ENCODE results near the gene MICOS13. TPM values are rescaled to one million over a fixed set of nuclear protein-coding genes. Genes with fewer than 3 reads are reported as not detected.

The MICOS13 gene
- polyA plus RNA-seq, 1 donor = 93.6 TPM

- DNase-seq (ENCODE audit: low read depth) = no peak
These were observed 12.5 kb downstream of the MICOS13 start for GRCh38 chr19:5667751-5668271.

- DNase-seq (ENCODE audit: low read depth) = no peak
These were observed 13.2 kb downstream of the MICOS13 start for GRCh38 chr19:5666921-5667610.

GRCh38 chr19:5665781-5666513 is 14.4 kb downstream of the MICOS13 start:
- DNase-seq (ENCODE audit: low read depth) = no peak

- no peak for DNase-seq (ENCODE audit: low read depth)
These were observed 15.8 kb downstream of the MICOS13 start for GRCh38 chr19:5664515-5664914.

- no peak for DNase-seq (ENCODE audit: low read depth)
These were observed 16.4 kb downstream of the MICOS13 start for GRCh38 chr19:5663904-5664303.

GRCh38 chr19:5661483-5661882 is 18.8 kb downstream of the MICOS13 start:
- no peak for DNase-seq (ENCODE audit: low read depth)

GRCh38 chr19:5655412-5655811 is 24.9 kb downstream of the MICOS13 start:
- no peak for DNase-seq (ENCODE audit: low read depth)

GRCh38 chr19:5654931-5655330 is 25.4 kb downstream of the MICOS13 start:
- DNase-seq (ENCODE audit: low read depth) = no peak

GRCh38 chr19:5652261-5652660 is 28.1 kb downstream of the MICOS13 start:
- DNase-seq (ENCODE audit: low read depth) = no peak

GRCh38 chr19:5651361-5651760 is 29.0 kb downstream of the MICOS13 start:
- DNase-seq (ENCODE audit: low read depth) = no peak

GRCh38 chr19:5648464-5648863 is 31.9 kb downstream of the MICOS13 start:
- no peak for DNase-seq (ENCODE audit: low read depth)

GRCh38 chr19:5646703-5647102 is 33.6 kb downstream of the MICOS13 start:
- DNase-seq (ENCODE audit: low read depth) = no peak

GRCh38 chr19:5645409-5645808 is 34.9 kb downstream of the MICOS13 start:
- no peak for DNase-seq (ENCODE audit: low read depth)

- no peak for DNase-seq (ENCODE audit: low read depth)
These were observed 36.3 kb downstream of the MICOS13 start for GRCh38 chr19:5644037-5644436.

- no peak for DNase-seq (ENCODE audit: low read depth)
These were observed 37.3 kb downstream of the MICOS13 start for GRCh38 chr19:5643060-5643459.

- DNase-seq (ENCODE audit: low read depth) = no peak
These were observed 38.1 kb downstream of the MICOS13 start for GRCh38 chr19:5642204-5642603.

- DNase-seq (ENCODE audit: low read depth) = no peak
These were observed 39.1 kb downstream of the MICOS13 start for GRCh38 chr19:5641171-5641570.

- DNase-seq (ENCODE audit: low read depth) = no peak
These were observed 42.3 kb downstream of the MICOS13 start for GRCh38 chr19:5637971-5638370.

GRCh38 chr19:5635427-5635826 is 44.9 kb downstream of the MICOS13 start:
- no peak for DNase-seq (ENCODE audit: low read depth)

GRCh38 chr19:5632657-5633056 is 47.7 kb downstream of the MICOS13 start:
- no peak for DNase-seq (ENCODE audit: low read depth)

- no peak for DNase-seq (ENCODE audit: low read depth)
These were observed 48.1 kb downstream of the MICOS13 start for GRCh38 chr19:5632241-5632612.

GRCh38 chr19:5631567-5632240 is 48.6 kb downstream of the MICOS13 start:
- no peak for DNase-seq (ENCODE audit: low read depth)
